NCI-H1436 treated with DMSO at 0.1 percent for 48 hours (cell line): ENCODE data around the gene SLC16A12.
"Not testable (repeated sequence)": the region's sequence is repeated elsewhere in the genome, so short reads cannot be mapped to it uniquely, and the experiment has no call there.

ENCODE experiments used
- DNase-seq: peaks from one replicate; lab custom pipeline; 2025; lab: John Stamatoyannopoulos, UW

The SLC16A12 gene

DNA sequence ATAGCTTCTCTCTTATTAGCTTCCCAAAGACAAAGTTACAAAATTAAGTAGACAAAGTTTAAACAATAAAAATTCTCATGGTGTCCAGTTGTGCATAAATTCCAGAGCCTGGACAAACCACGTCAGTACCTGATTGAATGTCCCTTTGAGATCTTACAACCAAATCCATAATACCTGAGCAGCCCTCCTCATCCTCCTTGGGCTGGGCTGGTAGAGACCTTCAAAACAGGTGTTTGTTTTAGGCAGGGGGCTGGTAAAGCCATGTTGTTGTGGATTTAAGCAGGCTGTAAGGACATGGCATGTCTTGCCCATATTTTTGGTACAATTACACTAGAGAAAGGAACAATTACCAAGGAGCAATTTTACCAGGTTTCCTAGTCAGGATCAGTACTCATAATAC lies 118.9 kb downstream of the SLC16A12 start:
- no peak for DNase-seq

DNA sequence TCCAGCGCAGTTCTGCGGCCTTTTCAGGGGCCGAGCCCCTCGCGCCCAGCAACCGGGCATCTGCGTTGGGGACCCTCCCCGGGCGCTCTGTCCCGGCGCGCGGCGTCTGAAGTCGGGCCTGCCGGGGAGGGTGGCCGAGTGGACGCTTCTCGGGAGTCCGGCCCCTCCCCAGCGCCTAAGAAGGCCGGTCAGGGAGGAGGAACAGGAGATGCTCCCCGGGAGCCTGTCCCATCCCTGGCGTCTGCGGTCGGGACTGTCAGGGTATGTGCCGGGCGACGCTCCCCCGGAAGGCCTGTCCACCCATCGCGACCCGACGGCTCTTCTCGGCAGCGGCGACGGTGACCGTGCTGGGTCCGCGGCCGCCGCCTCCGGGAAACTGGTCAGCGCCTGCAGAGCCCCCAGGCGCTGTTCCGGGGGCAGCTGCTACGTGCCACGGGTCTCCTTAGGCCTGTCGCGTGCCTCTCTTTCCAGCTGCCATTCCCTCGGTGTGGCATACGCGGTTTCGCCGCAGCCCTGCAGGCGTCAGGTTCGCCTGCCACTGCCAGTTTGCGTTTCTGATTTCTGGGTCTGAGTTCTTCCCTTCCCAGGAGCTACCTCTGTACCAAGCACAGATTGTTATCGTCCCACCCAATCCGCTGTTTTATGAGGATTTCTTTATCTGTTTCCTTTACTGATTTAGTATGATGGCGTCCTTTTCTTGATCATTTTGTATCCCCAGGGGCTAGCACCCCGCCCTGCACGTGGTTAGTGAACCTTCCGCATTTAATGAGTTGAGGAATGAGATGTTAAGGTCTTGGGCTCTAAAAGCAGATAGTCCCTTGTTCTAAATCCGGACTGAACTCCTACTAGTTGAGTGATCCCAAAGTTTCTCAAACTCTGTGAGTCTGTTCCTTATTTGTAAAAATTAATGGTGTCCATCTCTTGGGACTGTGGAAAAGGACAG lies 120.2 kb downstream of the SLC16A12 start:
- no peak for DNase-seq

DNA sequence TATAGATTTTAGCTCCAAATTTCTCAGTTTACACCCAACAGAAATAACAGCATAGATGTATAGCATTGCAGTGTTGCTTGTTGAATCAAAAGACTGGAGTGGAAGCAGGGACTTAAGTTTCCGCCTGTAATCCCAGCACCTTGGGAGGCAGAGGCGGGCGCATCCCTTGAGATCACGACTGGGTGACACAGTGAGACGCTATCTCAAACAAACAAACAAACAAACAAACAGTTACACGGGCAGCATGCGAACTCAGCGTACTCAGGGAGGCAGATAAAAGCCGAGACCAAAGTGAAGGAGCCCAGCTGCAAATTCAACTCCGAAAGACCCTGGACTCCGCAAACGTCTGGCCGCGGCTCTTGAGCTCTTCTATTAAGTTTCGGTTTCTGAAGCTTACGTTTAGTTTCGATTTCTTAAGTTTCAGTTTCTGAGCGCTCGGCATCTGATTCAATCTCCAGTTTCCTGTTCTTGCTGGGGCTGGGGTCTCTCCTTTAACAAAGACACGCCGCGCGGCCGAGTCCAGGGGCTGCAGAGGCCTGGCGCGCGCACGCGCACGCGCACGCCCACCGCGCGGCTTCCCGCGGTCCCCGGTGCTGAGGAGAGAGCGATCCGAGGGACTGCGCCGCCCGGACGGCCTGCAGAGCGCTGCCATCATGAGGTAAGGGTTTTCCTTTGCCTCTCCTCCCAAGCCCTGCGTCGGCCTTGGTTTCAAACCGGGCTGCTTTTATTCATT lies 121.1 kb downstream of the SLC16A12 start, which contains the start of gene IFIT5:
IFIT5 (plus strand) TSS at position 423 of the 733 bp plus-strand sequence; CDS start at position 654, 231 bp downstream.
- no peak for DNase-seq

GRCh38 chr10:89413398-89413912 lies 121.9 kb downstream of the SLC16A12 start:
- no peak for DNase-seq

GRCh38 chr10:89412276-89412675 lies 123.1 kb downstream of the SLC16A12 start:
- not testable (repeated sequence) for DNase-seq

DNA sequence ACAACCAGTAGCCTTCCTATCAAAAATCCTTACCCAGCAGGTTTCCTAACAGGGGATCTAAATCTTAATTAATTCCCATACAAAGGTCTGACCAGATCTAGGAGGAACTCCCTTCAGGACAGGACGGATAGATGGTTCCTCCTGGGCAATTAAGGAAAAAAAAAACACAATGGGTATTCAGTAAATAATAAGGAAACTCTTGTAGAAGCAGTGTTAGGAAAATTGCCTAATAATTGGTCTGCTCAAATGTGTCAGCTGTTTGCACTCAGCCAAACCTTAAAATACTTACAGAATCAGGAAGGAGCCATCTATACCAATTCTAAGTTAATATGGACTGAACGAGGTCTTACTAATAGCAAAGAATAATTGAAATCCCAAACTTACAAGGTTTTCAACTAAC lies 124.3 kb downstream of the SLC16A12 start:
- not testable (repeated sequence) for DNase-seq

- DNase-seq = not testable (repeated sequence)
These were observed 124.8 kb downstream of the SLC16A12 start for GRCh38 chr10:89410551-89410950.

DNA sequence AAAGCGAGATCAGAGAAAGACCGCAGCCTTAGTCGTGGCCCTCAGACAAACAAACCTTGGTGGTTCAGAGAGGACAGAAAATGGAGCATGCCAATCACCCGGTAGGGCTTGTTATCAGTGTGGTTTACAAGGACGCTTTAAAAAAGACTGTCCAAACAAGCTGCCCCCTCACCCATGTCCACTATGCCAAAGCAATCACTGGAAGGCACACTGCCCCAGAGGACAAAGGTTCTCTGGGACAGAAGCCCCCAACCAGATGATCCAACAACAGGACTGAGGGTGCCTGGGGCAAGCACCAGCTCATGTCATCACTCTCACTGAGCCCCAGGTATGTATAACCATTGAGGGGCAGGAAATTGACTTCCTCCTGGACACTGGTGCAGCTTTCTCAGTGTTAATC lies 126.1 kb downstream of the SLC16A12 start:
- DNase-seq = not testable (repeated sequence)

DNA sequence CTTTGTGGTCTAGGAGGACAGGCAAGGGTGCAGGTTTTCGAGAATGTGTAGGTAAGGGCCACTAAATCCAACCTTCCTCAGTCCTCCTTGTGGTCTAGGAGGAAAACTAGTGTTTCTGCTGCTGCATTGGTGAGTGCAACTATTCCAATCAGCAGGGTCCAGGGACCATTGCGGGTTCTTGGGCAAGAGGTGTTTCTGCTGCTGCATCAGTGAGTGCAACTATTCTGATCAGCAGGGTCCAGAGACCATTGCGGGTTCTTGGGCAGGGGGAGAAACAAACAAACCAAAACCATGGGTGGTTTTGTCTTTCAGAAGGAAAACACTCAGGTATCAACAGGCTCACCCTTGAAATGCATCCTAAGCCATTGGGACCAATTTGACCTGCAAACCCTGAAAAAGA lies 127.6 kb downstream of the SLC16A12 start:
- DNase-seq = not testable (repeated sequence)

DNA sequence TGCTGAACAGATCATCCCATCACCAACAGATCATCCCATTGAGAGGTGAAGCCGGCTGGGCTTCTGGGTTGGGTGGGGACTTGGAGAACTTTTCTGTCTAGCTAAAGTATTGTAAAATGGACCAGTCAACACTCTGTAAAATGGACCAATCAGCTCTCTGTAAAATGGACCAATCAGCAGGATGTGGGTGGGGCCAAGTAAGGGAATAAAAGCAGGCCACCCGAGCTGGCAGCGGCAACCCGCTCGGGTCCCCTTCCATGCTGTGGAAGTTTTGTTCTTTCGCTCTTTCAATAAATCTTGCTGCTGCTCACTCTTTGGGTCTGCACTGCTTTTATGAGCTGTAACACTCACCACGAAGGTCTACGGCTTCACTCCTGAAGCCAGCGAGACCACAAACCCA lies 129.2 kb downstream of the SLC16A12 start:
- DNase-seq = not testable (repeated sequence)

DNA sequence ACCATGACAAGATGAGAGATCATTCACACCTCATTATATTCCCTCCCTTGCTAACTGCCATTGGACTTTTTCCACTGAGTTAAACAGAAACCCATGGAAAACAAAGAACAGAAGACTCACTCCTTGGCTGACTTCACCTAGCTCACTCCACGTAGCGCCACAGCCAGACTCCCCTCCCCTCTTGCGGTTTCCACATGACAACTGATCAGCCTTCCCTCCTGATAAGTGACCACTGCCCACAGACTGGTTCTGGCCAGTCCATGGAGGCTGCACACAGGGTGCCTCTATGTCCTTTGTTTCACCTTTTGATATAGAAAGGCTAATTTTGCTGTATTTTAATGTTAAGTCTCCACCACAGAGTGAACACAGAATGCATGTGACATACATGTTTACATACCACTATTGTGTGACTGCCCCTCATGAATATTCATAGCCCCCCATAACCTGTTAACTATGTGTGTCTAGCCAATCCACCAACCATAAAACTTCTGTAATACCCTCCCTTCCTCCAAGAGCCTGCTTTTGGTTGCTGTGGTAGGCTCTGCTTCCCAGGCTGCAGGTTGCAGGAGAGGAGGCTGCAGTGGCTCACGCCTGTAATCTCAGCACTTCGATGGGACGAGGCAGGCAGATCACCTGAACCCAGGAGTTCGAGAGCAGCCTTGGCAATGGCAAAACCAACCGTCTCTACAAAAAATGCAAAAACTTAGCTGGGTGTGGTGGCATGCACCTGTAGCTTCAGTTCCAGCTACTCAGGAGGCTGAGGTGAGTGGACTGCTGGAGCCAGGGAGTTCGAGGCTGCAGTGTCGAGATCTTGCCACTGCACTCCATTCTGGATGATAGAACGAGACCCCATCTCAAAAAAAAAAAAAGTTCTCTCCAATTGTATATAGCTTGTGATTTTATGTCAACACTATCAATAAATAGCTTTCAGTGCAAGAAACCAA lies 131.0 kb downstream of the SLC16A12 start:
- DNase-seq = no peak

DNA sequence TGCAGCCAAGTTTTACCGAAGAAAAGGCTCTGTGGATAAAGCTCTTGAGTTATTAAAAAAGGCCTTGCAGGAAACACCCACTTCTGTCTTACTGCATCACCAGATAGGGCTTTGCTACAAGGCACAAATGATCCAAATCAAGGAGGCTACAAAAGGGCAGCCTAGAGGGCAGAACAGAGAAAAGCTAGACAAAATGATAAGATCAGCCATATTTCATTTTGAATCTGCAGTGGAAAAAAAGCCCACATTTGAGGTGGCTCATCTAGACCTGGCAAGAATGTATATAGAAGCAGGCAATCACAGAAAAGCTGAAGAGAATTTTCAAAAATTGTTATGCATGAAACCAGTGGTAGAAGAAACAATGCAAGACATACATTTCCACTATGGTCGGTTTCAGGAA lies 132.4 kb downstream of the SLC16A12 start:
- DNase-seq = no peak

GRCh38 chr10:89399956-89400355 lies 135.4 kb downstream of the SLC16A12 start:
- DNase-seq = no peak

GRCh38 chr10:89398003-89398749 lies 137.2 kb downstream of the SLC16A12 start:
- no peak for DNase-seq

- no peak for DNase-seq
These were observed 140.3 kb downstream of the SLC16A12 start for GRCh38 chr10:89395141-89395540.

DNA sequence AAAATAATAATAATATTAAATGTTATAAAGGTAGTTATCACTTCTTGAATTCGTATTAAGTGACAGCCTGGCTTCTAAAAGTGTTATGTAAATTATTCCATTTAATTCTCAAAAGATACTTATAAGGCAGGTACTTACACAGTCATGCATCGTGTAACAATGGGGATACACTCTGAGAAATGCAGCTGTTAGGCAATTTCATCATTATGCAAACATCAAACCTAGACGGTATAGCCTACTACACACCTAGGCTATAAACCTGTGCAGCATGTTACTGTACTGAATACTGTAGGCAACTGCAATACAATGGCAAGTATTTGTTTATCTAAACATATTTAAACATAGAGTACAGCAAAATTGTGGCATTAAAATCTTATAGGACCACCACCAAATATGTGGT lies 141.5 kb downstream of the SLC16A12 start:
- DNase-seq = no peak

DNA sequence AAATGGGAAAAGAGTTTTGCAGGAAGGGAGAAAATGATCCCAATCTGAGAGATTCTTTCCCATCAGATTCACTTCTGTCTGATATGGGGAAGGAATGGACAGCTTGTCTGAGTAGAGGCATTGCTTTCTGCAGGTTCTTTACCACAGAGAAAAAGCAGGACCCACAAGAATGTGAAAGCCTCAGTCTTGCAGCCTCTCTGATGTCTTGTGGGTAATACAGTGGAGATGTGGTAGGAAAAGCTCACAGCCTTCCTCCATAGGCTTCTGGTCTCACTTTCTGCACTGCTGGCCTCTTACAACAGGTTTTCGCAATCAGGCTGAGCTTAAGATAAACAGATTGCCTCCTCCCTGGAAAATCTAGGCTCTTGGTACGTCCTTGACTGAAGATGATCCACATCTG lies 142.4 kb downstream of the SLC16A12 start:
- DNase-seq = no peak

GRCh38 chr10:89391907-89392756 lies 143.3 kb downstream of the SLC16A12 start, which contains the start of gene IFIT1:
Gene IFIT1 (plus strand): TSS chr10:89392623. CDS start chr10:89392713, 90 bp downstream.
- peak; percentile 51 for DNase-seq

DNA sequence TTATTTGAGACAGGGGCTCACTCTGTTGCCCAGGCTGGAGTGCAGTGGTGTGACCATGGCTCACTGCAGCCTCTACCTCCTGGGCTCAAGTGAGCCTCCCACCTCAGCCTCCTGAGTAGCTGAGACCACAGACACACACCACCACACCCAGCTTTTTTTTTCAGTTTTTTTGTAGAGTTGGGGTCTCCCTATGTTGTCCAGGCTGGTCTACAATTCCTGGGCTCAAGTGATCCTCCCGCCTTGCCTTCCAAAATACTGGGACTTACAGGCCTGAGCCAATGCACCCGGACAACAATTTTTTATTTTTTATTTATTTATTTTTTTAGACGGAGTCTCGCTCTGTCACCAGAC lies 144.2 kb downstream of the SLC16A12 start:
- not testable (repeated sequence) for DNase-seq
